CD4-positive, alpha-beta T cell treated with Interleukin-10 for 1 hour (primary cell): ENCODE data around the gene PDCD4.

ENCODE experiments used
- DNase-seq: peaks from one replicate; pipeline ENCODE4 v3.0.0-alpha.2; 2020

The PDCD4 gene

DNA sequence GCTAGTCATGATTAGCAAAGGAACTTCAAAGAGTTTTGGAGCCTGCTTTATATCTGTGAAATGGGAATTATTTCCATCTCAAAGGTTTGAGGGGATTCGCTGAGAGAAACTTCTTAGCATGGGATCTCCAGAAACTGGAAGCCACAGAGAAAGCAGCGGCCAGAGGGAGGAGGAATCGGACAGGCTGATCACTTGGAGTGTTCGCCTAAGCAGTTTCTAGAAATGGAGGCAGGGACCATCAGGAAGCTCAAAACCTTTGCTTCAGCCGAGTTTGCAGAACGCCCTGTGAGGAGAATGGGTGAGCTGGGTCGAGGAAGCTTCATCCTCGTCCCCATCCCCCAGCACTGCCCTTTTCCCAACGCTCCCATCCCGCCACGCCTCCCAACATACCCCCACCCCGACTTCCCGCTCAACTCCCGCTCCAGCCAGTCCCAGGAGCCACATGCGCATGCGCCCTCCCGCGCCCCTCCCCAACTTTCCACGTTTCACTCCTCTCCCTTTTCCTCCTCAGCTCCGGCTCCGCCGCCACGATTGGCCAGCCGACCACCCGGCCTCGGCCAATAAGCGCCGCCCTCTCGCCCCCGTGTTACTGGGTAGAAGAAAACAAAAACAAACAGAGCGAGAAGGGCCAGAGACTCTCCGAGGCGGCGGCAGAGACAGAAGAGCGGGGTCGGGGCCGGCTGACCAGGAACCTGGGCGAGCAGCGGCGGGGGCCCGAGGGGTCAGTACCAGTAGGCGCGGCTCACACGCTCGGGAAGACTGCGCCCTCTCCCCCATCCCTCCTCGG, at the start of gene PDCD4:
Gene PDCD4 (plus strand): TSS at position 631 of the 787 bp plus-strand sequence. CDS start 4,100 bp downstream, outside the sequence.
- peak; percentile 96 for DNase-seq

DNA sequence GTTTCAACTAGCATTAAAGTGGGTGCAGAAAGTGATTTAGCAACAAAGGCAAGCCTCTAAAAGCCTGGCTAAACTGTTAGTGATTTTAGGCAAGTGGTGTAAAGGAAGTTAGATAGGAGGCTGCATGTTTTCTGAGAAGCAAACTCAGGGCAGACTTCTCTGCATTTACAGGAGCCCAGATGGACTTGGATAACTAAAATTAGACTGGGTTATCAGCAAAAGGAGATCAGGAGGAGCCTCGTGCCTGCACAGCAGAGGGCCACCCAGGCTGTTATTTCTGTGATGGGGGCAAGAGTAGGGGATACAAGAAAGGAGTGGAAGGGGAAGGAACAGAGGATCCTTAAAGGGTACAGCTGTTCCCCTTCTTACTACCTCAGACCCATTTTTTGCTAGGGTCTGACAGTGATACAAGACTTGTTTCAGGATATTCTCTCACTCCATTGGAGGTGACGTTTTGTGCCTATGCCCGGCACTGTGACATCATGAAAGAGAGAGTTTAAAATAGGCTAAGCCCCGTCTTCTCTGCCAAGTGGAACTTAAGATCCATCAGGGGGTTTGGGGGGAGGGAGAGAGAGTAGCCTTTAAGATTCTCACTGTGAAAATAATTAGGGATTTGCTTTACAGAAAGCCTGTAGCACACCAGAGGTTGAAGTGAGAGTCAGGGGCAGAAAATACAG, 49.6 kb upstream of the PDCD4 start:
- DNase-seq = no peak

DNA sequence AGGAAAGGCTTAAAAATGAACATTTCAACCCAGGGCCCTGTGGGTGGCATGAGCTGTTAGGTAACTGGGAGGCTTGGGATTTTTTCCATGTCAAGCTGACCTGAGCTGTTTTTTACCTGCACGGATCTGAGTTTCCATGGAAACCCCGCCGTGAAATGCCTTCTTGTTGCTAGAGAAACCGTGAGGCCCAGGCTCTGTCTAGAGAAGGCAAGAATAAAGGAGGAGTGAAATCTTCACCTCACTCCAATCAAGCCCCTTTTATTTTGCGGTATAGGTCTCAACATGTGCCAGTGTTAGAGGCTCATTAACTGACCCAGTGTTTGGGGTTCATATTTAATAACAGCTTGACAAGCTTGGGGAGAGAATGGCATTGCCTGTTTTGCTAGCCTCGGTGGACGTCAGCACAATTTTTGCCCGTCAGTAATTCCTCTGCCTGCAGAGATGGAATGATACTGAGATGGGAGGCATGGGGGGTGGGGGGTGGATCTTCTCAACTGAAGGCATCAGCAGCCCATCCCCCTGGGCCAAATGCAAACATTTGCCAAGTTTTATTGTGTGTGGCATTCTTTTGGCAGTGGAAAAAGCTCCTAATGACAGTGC, 48.9 kb upstream of the PDCD4 start:
- no peak for DNase-seq

DNA sequence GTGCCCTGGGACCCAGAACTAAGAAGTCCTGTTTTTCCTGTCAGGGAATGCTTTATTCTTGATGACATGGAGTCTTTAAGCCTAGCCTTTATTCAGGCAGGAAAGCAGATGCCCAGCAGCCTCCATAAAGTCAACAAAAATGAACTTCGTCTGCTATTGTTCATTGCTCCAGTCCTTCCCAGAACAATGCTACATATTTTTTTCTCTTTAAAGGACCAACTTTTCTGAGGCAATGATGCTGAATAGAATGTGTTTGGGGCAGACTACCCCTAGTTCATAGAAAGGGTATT, 47.6 kb upstream of the PDCD4 start:
- DNase-seq = no peak

DNA sequence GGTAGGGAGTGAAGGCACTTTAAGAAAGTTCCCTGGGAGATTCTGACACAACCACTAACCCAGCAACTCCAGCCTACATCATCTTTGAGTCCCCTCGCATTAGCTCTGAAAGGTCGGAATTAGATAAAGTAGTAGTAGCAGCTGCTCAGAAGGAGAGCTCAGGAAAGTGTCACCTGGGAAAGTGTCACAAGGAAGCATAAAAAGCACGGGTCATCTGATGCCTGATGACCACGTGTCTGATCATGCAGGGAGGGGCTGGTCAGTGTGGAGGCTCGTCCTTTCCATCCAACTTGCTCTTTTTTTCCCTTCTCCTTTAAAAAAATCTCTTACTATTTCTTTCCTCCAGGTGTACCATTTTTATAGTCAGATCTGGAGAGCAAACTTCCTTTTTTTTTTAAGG, 47.1 kb upstream of the PDCD4 start:
- no peak for DNase-seq

DNA sequence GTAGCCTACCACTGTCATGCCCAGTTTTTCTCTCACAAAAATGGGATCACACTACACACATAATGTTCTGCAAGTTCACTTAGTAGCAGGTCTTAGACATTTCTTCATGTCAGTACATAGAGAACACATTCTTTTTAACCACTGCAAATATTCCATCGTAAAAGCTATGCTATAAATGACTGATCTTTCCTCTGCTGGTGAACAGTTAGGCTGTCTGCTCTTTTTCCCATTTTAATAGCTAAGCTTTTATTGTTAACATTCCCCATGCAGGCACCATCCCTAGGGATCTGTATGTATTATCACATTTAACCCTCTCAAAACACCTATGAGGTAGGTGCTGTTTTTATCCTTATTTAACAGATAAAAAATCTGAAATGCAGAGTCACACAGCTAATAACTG, 46.2 kb upstream of the PDCD4 start:
- DNase-seq = no peak

DNA sequence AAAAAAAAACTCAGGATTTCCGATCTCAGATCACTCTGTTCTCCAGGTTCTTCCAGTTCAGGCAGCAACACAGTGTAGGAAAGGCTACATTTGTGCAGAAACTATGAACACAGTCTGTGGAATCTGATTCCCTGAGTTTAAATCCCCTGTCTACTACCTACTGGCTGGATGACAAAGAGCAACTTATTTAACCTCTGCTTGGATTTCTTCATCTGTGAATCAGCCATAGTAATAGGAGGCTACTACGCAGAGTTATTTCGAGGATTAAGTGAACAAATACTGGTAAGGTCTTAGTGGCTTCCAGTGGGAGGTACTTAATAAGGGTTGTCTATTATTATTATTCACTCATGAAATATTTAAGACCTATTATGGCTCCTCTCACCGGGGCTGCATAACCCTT, 44.3 kb upstream of the PDCD4 start:
- no peak for DNase-seq

DNA sequence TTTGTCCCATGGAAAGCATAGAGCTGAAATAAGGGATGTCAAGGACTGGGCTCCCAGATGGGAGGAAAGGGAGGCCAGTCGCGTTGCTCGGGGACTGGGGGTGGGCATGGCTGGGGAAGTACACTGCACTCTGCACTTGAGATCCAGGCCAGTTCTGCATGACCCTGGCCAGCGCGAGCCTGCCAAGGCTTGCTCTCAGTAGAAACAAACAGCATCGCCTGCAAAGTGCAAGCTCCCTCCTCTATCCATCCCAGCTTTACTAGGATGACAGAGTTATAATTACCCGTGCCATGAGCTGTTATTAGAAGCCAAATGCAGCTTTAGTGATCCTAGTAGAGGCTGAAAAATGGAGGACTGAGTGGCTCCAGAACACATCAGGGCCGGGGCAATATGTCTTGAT, 43.9 kb upstream of the PDCD4 start:
- DNase-seq = no peak

DNA sequence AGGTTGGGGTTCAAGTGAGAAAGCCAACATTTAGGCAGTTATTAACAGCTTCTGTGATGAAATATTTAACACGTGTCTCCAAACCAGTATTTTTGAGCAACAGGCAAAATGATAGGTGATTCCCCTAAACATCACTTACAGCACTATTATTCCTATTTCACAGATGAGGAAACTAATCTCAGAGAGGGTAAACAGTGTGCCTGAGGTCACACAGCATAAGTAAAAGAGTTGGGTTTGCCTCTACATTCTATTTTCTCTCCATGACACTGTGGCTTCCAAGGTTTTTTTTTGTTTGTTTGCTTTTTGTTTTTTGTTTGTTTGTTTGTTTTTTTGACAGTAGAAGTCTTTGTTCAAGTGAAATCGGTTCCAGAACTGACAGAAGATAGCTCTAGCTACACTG, 43.2 kb upstream of the PDCD4 start:
- DNase-seq = no peak

DNA sequence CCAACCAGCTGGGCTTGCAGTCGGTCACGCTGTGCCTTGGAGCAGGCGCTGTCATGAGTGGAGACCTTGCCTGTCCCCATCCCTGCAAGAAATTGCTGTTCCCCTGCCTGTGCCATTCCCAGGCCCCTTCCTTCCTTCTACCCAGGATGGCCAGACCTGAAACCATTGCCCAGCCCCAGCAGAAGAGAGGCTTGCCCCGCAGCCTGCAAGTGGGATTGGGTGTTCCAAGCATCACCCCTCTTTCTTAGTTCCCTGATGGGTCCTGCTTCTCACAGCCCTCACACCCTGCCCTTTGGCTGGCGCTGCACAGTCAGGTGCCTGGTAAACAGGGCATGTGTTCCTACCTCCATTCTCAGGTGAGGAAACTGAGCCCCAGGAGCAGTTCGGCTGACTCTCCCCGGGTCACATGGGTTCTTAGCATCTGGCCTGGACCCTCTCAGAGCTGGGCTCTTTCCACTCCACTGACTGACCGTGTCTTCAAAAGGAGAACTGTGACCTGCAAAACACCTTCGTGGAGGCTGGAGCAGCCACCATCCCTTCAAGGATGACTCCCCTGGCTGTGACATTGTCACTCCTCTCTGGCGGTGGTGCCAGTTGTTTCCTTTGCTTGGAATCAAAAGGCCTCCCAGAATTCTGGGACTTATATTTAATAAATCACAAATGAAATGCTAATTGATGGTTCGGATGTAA, 41.9 kb upstream of the PDCD4 start:
- DNase-seq = no peak

DNA sequence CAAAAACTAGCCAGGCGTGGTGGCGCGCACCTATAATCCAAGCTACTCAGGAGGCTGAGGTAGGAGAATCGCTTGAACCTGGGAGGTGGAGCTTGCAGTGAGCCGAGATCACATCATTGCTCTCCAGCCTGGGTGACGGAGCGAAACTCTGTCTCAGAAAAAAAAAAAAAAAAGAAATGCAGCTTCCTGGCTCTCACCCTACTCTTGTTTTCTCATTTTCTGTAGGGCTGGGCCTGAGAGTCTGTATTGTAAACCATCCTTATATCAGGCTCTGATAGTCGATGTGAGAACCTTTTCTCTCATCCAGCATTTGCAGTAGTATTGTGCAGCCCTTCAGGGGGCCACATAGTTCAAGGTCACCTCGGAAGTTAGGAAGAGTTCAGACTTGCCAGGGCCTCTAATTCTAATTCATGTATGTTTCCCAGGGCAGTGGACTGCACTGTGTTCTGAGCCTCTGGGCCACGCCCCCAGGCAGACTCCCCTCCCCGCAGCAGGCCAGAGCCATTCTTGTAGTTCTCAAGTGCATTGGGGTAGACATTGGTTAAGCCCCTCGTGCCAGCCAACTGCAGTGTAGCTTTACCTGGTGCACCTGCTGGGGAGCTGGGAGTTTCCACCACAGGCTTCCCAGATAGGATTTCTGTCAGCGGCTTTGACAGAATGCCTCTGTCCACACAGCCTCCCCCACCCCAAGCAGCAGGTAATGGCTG, 38.3 kb upstream of the PDCD4 start:
- DNase-seq = no peak

DNA sequence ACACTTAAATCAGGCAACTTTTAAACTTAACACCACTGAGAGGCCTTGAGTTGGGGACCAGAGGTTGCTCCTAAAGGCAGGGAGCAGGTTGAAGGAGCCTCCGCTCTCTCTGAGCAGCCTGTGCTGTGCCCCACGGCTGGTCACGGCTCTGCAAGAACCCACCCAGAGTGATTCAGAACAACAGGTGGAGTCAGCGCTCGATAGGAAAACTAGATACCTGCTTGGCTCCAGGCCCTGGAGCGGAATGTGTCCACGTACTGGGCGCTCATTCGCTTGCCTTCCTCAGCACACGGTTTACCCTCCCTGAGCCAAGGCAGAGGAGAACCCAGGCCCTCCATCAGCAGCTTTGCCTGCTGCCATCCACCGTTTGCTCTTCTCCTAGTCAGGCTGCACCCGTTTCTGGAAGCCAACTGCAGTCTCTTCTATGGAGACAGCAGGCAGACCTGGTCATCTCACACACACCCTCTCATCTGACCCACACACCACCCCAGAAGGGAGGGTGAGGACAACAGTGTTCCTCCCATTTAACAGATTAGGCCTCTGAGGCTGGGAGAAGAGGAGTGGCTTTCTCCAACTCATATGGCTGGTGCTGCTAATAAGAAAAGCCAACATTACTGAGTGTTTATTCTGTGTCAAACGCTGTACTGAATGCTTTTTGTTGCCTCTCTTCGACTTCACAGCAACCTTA, 37.6 kb upstream of the PDCD4 start:
- no peak for DNase-seq

DNA sequence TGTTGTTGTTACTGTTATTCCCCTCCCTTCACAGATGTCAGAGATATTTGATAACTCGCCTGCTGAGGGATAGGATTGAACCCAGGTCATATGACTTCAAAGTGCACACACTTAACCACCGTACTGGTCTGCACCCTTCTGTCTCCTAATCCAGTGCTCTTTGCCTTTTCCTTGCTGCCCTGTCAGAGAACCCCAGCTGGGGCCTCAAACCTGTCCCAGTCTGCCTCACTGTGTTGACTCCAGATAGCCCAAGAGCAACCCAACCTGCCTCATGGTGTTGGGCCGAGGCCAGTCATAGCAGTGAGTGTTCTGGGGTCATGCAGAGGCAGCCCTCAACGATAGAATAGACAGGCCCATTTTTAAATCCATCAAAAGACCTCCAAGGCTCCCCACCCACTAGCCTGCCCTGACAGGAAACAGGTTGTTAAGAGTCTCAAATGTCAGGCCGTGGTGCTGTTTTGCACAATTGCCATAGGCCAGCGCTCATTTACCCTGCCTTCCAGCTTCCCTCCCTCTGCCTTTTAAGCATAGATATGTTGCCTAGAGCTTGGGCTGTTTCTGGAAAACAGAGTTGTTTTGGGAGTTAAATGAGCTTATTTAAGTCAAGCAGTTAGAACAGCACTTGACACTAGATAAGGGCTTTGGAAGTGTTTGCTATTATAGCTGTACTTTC, 37.0 kb upstream of the PDCD4 start:
- DNase-seq = peak; percentile 35

DNA sequence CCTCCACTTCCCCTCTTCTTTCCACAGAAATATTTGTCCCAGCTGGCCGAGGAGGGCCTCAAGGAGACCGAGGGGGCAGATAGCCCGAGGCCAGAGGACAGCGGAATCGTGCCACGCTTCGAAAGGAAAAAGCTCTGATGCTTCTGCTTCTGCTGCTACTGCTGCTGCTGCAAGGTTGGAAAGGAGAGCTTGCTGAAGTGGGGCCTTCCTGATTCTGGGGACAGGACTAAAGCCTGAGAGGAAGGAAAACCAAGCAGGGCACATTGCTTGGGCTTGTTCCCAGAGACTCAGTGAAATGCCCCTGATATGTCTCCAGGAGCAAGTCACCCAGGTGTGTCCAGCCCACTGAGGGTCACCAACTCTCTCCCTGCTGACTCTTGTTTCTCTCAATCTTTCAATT, 35.9 kb upstream of the PDCD4 start:
- DNase-seq = no peak

DNA sequence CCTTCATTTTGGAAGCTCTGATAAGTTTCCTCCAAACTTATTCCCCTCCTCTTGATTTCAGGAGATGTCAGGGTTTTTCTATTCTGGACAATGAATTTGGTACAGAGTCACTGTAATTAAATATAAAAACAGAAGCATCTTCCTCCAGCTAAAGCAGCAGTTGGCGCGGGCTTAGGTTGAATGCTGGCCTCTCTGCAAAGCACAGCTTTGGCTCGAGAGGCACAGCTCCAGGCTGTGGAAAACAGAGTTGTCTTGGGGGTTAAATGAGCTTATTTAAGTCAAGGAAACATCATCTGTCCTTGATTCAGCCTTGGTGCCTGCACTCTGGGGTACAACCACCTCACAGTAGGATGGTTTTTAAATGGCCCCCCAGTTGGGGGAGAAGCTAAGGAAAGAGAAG, 35.0 kb upstream of the PDCD4 start:
- DNase-seq = no peak

DNA sequence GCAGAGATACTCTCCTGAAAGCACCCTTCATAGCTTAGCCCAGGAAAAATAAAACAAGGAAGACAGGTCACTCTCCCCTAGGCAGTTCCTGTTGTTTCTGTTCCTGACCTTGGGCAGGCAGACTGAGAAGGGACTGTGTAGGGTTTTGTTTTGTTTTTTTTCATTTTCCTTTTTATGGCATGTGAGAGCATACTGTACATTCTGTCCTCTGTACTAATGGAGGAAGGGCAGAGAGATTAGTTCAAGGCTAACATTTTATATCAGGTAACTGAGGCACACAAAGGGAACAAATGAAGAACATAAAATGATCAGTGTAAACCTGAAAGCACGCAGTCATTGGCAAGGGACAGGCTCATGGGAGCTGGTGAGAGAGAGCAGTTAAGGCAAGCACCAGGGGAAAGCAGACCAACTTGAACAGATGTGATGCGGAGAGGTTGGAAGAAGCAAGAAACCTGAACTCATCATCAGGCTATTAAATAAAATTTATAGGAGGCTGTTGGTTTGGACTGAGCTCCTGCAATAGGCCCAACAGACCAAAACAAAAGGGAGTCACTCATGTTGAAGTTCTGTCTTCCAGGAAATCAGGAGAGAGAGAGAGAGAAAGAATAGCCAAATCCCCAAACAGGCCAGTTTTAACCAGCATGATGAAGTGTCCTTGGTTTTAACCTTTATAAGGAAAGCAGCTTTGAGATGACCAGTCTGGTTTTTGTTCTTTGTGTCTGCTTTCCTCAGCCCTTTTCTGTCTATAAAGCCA, 34.1 kb upstream of the PDCD4 start:
- DNase-seq = no peak

DNA sequence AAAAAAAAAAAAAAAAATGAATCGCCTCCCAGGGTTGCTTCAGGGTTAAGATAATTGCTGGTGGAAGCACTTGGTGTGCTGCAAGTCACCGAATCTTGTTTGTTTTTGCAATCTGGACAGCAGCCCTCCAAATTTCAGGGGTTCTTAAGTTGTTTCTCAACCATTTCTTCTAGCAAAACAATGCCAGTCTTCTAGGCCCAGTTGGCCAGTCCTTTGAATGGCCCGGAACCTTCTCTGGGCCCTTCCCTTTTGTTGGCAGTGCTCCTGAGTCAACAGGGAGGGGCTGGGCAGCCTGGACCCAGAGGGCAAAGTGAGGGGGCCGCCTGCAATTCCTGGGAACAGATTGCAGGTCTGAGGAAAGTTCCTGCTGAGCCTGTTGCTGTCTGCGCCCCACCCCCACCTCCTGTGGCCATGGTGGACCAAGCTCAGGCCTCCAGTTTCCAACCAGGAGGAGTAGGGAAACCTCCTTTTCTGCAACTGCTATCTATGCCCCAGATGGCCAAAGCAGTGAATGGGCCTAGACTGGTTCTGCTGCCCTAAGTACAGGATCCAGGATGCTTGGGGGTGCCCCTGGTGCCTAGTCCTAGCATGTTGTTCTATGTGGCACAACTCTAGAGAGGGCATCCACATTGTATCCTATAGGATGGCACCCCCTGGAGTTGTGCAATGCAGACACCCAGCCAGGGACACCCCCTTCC, 31.4 kb upstream of the PDCD4 start:
- no peak for DNase-seq

DNA sequence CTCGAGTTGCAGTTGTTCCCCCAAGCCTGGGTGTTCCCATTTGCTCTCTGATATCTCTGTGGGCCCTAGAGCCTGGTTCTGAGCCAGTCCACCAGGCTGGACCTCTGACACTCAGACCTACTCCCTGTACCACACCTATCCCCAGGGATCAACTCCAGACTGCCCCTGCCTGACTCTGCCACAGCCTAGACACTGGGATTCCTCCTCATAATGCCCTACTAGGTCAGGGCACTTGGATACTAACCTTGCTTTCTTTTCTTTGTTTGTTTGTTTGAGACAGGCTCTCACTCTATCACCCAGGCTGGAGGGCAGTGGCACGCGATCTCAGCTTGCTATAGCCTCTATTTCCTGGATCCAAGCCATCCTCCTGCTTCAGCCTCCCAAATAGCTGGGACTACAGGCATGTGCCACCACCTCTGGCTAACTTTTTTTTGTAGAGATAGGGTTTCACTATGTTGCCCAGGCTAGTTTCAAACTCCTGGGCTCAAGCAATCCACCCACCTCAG, 30.8 kb upstream of the PDCD4 start:
- DNase-seq = no peak

DNA sequence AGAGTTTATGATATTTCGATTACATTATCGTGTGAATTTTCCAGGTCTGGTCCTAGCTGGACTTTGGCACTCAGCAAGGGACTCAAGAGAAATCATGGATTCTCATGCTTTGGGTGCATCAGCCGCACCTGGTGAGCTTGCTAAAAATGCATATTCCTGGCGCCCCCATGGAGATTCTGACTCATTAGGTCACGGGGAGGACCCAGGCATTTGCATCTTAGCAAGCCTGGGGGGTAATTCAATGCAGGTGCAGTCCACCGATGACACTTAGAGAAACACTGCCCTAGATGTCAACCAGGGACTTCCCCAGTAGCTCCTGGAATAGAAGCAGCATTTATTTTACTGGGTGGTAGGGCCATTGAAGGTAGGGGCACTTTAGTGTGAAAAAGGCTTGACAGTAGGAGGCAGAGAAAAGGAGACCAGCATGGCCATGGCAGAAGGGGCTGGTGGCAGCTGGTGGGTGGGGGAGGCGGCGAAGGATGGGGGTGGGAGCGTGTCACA, 29.9 kb upstream of the PDCD4 start:
- no peak for DNase-seq

DNA sequence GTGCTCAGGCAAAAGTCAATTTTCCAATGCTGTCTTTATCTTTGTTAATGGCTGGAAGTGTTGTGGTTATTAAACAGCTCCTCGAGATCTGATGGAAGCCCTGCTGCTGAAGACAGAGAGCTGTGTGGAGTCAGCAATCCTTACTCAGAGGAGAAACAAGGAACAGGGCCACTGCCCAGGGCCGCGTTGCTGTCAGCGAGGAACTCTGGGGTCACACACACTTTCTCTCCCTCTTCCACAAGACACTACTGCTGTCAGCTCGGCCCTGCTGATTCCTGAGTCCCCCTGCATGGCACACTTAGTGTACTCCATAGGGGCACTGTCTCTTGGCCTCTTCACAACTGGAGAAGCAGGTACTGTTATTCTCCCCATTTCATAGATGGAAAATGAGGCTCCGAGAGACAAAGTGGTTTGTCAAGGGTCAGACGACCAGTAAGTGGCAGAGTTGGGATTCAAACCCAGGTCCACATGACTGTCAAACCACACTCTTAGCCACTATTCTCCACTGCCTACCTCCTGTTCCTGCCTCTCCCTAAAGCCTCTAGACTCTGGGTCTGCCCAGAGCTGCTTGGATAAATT, 29.3 kb upstream of the PDCD4 start:
- no peak for DNase-seq
